HepG2 (cell line): ENCODE measurements around the gene TAF6. TPM values are rescaled to one million over a fixed set of nuclear protein-coding genes. Genes with fewer than 3 reads are reported as not detected.

Source experiments
- ELF3 ChIP-seq: IDR thresholded peaks from 2 replicates; pipeline ENCODE4 v1.6.1; 2016; ENCODE audit warnings: missing genetic modification reagents, missing compliant biosample characterization
- ETV5 ChIP-seq: IDR thresholded peaks from 2 replicates; pipeline ENCODE4 v1.6.1; 2018; ENCODE audit warnings: missing biosample characterization, missing genetic modification reagents, inconsistent platforms, borderline replicate concordance
- FOXP1 ChIP-seq, 2 experiments: fragments of 450-650 bp in 1 of 2; IDR thresholded peaks; 2 replicates each; pipeline ENCODE4 v1.6.1; 2017 to 2018; ENCODE audit warnings: antibody characterized with exemption in 1 of 2
- HDAC2 ChIP-seq: sonication (generic); formaldehyde crosslinking; IDR thresholded peaks from 2 replicates; pipeline ENCODE4 v1.4.0; 2020; ENCODE audit warnings: missing genetic modification reagents
- NAIF1 ChIP-seq: sonication (generic); formaldehyde crosslinking; IDR thresholded peaks from 2 replicates; pipeline ENCODE4 v1.5.0; 2020; ENCODE audit warnings: mild to moderate bottlenecking, missing genetic modification reagents, borderline replicate concordance
- PHF8 ChIP-seq: sonication (generic); formaldehyde crosslinking; IDR thresholded peaks from 2 replicates; pipeline ENCODE4 v1.5.0; 2020; ENCODE audit warnings: missing genetic modification reagents
- SIX1 ChIP-seq: sonication (generic); formaldehyde crosslinking; IDR thresholded peaks from 2 replicates; pipeline ENCODE4 v1.4.0; 2020; ENCODE audit warnings: missing genetic modification reagents, borderline replicate concordance
- SP2 ChIP-seq: sonication (generic); formaldehyde crosslinking; IDR thresholded peaks from 2 replicates; pipeline ENCODE4 v1.5.1; 2020; ENCODE audit warnings: mild to moderate bottlenecking, missing genetic modification reagents
- TIGD3 ChIP-seq: sonication (generic); formaldehyde crosslinking; IDR thresholded peaks from 2 replicates; pipeline ENCODE4 v1.5.1; 2020; ENCODE audit warnings: mild to moderate bottlenecking, missing genetic modification reagents, borderline replicate concordance
- ZKSCAN5 ChIP-seq: sonication (generic); formaldehyde crosslinking; IDR thresholded peaks from 2 replicates; pipeline ENCODE4 v1.5.1; 2020; ENCODE audit warnings: mild to moderate bottlenecking, missing genetic modification reagents
- ZNF24 ChIP-seq: fragments of 450-650 bp; IDR thresholded peaks from 2 replicates; pipeline ENCODE4 v1.6.1; 2017; ENCODE audit warnings: antibody characterized with exemption, mild to moderate bottlenecking
- ZNF260 ChIP-seq: sonication (generic); formaldehyde crosslinking; IDR thresholded peaks from 2 replicates; pipeline ENCODE4 v1.4.0; 2020; ENCODE audit warnings: missing genetic modification reagents, low read depth, mild to moderate bottlenecking, borderline replicate concordance
- ZNF33A ChIP-seq: sonication (generic); formaldehyde crosslinking; IDR thresholded peaks from 2 replicates; pipeline ENCODE4 v1.5.1; 2020; ENCODE audit warnings: missing genetic modification reagents, mild to moderate bottlenecking, moderate library complexity, borderline replicate concordance
- ZNF550 ChIP-seq: sonication (generic); formaldehyde crosslinking; IDR thresholded peaks from 2 replicates; pipeline ENCODE4 v1.4.0; 2020; ENCODE audit warnings: mild to moderate bottlenecking, missing genetic modification reagents, borderline replicate concordance
- ZNF570 ChIP-seq: sonication (generic); formaldehyde crosslinking; IDR thresholded peaks from 2 replicates; pipeline ENCODE4 v1.4.0; 2020; ENCODE audit warnings: mild to moderate bottlenecking, missing genetic modification reagents, borderline replicate concordance
- ZNF597 ChIP-seq: sonication (generic); formaldehyde crosslinking; IDR thresholded peaks from 2 replicates; pipeline ENCODE4 v1.5.0; 2020; ENCODE audit warnings: missing genetic modification reagents
- polyA plus RNA-seq, 8 experiments: library from polyadenylated mRNA; depleted of rRNA in 3 of 8; stranded (reverse) in 7 of 8; unstranded in 1 of 8; fragments of >200 nt; fragmentation: Illumina TruSeq in 4 of 8; extraction: Trizol in 4 of 8; gene quantifications; 2 replicates each; pipeline versions ENCODE4 v1.2.1 to v1.2.3, GENCODE V29; 2011 to 2016; ENCODE audit warnings: low read depth in 4 of 8, missing spikeins in 1 of 8, mixed read lengths in 1 of 8; ENCODE audit not compliant: insufficient read depth in 1 of 8
- total RNA-seq, 5 experiments: library from RNA; depleted of rRNA; stranded (reverse); fragments of >200 nt; fragmentation: Illumina TruSeq; extraction: Trizol; gene quantifications; 2 replicates each; pipeline ENCODE4 v1.2.3, GENCODE V29; 2016; ENCODE audit warnings: low read depth in 1 of 5

TAF6 gene
- total and polyA plus RNA-seq, 2 of the 13 experiments (the other 11 are each of a cell fraction or from before 2014, with no cell fraction given): 12.9 to 18.8 TPM

- TF ChIP-seq TIGD3 (no peak), FOXP1 (IDR thresholded peaks at IDR 0.05) (no peak), FOXP1 (CRISPR knock-in tag; IDR thresholded peaks at IDR 0.05) (no peak), ETV5 (peak; percentile 94), SIX1 (CRISPR knock-in tag) (no peak), ZKSCAN5 (CRISPR knock-in tag) (no peak), ZNF33A (CRISPR knock-in tag) (no peak), ZNF597 (no peak), ZNF260 (no peak), PHF8 (CRISPR knock-in tag) (peak; percentile 79), SP2 (CRISPR knock-in tag) (peak; percentile 95), ZNF550 (peak; percentile 86; the same call in 1 of the 2 replicates), ELF3 (CRISPR knock-in tag) (peak; percentile 61; the same call in 1 of the 2 replicates), ZNF24 (no peak), NAIF1 (CRISPR knock-in tag) (no peak), HDAC2 (CRISPR knock-in tag) (peak; percentile 56; the same call in 1 of the 2 replicates), ZNF570 (CRISPR knock-in tag) (no peak)
Measured at GRCh38 chr7:100148559-100149328, 29.6 kb upstream of the TAF6 start, which contains the start of gene LAMTOR4 (continued).
